Peyer's patch (tissue), 4 donors: ENCODE data around the gene TRIB2.

ENCODE experiments used
- POLR2A ChIP-seq, 2 donors: fragments of 450-650 bp; IDR thresholded peaks; one replicate each; pipeline ENCODE4 v1.5.1; 2017; ENCODE audit warnings: antibody characterized with exemption in 2 of 2, mild to moderate bottlenecking in 2 of 2, moderate library complexity in 2 of 2
- TF ChIP-seq, protein P1 (sequence below), 6 experiments: fragments of 450-650 bp in 4 of 6; fragments of 200-600 bp in 2 of 6; sonication (generic) in 1 of 6; IDR thresholded peaks; one replicate each; pipeline ENCODE4 v1.5.1; 2017 to 2019; ENCODE audit warnings: antibody characterized with exemption in 6 of 6, mild to moderate bottlenecking in 3 of 6, moderate library complexity in 1 of 6

DNA sequence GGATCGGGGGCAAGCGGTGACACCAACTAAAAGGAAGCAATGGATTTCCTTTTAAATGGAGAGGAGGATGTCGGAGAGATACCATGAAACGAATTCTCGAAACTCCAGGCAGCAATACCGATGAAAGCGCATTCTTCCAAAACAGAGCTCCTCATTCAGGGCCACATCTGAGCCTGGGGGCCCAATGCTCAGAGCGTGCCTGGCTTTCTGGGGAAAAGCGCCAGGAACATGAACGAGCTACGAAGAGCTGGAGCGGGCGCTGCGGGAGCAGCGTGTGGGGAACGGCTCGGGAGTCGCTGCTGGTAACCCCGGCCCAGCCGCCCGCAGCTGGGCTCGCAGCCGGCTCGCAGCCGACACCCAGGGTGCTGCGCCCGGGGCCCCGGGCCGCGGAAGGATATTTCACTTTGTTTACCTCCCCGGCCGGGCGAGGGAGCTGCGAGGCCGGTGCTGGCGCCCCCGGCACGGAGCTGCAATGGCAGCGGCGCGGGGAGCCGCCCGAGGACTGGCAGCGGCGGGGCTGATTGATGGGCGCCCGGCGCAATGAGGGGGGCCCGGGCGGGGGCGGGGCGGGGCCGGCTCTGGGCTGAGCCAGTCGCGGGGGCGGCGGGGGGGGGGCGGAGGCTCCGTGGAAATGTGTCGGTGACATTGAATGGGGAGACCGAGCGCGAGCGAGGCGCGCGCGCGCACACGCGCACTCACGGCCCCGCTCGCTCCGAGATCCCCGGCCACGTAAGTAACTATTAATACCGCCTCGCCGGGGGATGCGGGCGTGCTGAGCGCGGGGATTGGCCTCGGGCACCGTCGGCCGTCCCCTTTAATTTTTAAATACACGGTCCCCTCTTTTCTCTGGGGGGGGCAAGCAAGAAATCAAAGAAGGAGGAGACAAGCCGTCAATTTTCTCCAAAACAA lies at the start of gene TRIB2:
- TF ChIP-seq POLR2A (IDR thresholded peaks at IDR 0.05), result peak; percentile 15 to 50
- TF ChIP-seq, protein P1, sequence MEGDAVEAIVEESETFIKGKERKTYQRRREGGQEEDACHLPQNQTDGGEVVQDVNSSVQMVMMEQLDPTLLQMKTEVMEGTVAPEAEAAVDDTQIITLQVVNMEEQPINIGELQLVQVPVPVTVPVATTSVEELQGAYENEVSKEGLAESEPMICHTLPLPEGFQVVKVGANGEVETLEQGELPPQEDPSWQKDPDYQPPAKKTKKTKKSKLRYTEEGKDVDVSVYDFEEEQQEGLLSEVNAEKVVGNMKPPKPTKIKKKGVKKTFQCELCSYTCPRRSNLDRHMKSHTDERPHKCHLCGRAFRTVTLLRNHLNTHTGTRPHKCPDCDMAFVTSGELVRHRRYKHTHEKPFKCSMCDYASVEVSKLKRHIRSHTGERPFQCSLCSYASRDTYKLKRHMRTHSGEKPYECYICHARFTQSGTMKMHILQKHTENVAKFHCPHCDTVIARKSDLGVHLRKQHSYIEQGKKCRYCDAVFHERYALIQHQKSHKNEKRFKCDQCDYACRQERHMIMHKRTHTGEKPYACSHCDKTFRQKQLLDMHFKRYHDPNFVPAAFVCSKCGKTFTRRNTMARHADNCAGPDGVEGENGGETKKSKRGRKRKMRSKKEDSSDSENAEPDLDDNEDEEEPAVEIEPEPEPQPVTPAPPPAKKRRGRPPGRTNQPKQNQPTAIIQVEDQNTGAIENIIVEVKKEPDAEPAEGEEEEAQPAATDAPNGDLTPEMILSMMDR (IDR thresholded peaks at IDR 0.05), result no peak
